NOMO-1 treated with dmso at 0.1 percent for 144 hours (cell line): ENCODE results near the gene CYP4F12.
"Not testable (repeated sequence)": the region's sequence is repeated elsewhere in the genome, so short reads cannot be mapped to it uniquely, and the experiment has no call there.

Experiments
- DNase-seq: peaks from one replicate; lab custom pipeline; 2025; ENCODE audit not compliant: unreplicated experiment; lab: John Stamatoyannopoulos, UW

The CYP4F12 gene

DNA sequence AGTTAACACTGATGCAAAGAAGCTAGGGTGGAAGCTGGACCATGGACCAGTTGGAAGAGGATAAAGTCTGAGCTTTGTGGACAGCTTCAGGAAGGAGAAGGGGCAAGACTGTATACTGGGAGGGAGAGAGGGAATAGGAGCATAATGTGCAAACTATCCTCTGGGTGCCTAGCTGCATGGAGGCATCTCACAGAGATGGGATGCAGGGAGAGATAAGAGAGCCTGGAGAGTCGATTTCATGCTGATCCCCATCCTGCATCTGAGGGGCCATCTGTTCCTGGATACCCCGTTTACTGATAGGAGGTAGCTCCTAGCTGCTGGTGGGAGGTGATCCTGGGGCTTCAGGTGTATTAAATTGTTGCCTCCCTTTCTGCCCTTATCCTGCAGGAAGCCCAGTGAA lies 23.4 kb upstream of the CYP4F12 start:
- DNase-seq = no peak

DNA sequence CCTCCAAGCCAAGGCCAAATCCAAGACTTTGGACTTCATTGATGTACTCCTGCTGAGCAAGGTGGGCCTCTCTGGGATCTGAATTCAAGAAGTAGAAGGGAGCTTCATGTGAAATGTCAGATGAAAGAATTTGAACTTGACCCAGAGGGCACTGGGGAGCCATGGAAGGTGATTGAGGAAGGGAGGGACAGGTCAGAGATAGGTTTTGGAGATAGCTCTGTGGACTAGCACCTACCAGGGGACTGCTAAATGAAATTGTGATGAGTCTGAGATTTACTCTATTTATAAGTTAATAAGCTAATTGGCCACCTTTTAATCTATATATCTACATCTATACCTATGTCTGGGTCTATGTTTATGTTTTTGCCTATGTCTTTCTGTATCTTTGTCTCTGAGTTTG lies 22.8 kb upstream of the CYP4F12 start:
- DNase-seq = not testable (repeated sequence)

- no peak for DNase-seq
Measured at GRCh38 chr19:15651791-15652190, 21.1 kb upstream of the CYP4F12 start.

GRCh38 chr19:15652559-15653278 lies 20.2 kb upstream of the CYP4F12 start:
- no peak for DNase-seq

DNA sequence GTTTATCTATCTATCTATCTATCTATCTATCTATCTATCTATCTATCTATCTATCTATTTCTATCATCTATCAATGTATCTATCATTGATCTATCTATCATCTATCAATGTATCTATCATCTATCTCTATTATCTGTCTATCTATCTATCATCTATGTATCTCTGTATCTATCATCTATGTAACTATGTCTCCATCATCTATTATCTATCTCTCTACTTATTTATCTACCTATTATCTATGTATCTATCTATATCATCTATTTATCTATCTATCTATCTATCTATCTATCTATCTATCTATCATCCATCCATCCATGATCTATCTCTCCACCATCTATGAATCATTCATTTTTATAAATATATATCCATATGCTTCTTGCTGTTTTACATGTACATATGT lies 16.4 kb upstream of the CYP4F12 start:
- DNase-seq = no peak

- DNase-seq = no peak
Measured at GRCh38 chr19:15663247-15663646, 9.6 kb upstream of the CYP4F12 start.

DNA sequence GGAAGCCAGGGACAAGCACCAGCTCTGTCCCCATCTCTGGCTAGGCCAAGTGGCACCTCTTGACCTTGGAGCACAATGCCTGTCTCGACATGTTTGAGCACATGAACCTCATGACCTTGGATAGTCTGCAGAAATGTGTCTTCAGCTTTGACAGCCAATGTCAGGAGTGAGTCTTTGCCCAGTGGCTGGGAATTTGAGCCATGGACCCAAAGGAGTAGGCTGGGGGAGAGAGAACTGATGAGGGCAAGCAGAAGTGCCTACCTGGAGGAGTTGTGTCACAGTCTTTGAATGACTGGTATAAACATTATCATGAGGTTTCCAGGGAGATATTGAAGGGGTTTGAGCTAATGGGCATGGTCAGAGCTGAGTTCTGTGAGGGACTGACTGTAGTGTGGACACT lies 6.7 kb upstream of the CYP4F12 start:
- no peak for DNase-seq

- no peak for DNase-seq
Measured at GRCh38 chr19:15666883-15667282, 6.0 kb upstream of the CYP4F12 start.

DNA sequence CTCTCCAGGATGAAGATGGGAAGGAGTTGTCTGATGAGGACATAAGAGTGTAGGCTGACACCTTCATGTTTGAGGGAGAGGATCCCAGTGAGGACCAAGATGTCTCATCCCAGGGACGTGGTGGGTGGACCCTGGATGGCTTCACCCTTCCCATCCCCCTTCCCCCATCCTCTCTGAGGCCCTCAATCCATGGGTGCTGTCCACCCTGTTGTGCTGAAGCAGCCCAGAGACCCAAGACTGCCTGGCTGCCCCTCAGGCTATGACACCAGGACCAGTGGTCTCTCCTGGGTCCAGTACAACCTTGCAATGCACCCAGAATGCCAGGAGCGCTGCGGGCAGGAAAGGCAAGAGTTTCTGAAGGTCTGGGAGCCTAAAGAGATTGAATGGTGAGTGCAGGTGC lies 3.4 kb upstream of the CYP4F12 start:
- DNase-seq = no peak

DNA sequence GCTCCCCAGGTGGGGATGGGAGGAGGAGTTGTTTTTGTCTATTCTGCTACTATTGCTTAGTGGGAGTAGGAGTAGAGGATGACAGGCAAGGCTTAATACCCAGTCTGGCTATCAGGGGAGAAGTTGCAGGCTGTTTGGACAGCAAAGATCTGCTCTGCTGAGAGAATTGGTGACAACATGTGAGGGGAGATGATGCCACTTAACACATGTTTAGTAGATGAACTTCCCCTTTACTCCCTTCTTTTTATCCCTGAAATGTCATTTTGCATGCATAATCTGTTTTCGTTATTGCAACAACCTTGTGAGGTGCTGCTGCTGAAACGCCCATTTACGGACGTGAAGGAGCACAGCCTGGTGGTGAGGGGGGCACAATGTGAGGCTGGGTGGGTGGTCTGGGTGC lies 3.0 kb upstream of the CYP4F12 start:
- peak; percentile 67 for DNase-seq

- no peak for DNase-seq
Measured at GRCh38 chr19:15671237-15671821, 1.6 kb upstream of the CYP4F12 start.

DNA sequence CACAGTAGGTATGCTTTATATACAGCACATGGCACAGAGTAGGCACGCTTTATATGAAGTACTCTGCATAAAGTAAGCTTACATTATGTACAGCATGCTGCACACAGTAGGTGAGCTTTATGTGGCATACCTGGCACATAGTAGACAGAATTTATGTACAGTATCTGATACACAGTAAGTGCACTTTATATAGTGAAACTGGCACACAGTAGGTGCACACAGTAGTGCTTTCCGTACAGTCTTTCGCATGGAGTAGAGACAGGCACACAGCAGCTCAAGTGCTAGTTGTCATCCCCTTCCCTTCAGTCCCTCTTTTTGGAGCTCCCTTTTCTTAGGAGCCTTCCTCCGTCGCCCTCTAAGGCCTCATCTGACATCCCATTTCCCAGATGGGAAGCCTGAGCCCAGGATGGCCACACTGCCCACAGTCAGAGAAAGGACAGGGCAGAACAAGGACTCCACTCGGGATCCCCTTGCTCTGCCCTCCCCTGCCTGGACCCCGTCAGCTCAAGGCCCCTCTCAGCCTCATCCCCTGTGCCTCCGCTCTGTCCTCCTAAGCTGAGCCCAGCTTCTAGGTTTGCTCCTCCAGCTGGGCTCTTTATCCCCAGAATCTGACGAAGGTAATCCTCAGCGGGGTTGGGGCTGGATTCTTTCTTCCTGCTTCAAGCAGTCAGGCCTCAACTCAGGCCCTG lies 852 bp upstream of the CYP4F12 start:
- no peak for DNase-seq

- DNase-seq = no peak
Measured at GRCh38 chr19:15673176-15673654, 328 bp downstream of the CYP4F12 start.

DNA sequence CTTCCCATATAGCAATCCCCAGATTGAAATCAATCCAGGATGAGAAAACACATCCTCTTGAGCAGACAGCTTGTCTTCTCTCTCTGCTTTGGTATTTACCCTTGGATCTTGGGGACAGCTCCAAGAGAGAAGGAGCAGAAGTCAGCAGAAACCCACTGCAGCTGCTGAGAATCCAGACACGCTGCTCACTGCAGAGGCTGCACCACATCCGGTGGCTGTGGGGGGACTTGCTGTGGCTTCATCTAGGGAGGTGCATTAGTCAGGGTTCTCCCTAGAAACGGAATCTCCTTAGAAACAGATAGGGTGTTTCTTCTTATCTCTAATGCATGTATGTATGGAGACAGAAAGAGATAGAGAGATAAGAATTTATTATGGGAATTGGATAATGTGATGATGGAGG lies 2.7 kb downstream of the CYP4F12 start:
- DNase-seq = no peak

DNA sequence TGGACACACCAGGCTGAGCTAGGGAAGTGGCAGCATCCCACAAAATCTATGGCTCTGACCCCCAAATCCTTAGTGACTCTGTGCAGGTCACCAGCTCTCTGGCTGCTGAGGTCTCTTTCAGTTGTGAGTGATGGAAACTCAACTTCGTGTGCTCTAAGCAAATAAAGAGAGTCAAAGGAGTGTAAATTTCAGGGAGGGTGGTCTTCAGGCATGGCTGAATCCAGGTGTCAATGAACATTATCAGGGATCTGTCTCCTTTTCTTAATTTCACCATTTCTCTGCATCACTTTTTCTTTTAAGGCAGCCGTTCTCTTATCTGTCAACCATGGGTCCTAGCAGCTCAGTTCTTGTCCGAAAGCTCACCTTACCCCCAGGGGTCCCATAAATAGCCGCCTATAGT lies 6.2 kb downstream of the CYP4F12 start:
- DNase-seq = no peak

DNA sequence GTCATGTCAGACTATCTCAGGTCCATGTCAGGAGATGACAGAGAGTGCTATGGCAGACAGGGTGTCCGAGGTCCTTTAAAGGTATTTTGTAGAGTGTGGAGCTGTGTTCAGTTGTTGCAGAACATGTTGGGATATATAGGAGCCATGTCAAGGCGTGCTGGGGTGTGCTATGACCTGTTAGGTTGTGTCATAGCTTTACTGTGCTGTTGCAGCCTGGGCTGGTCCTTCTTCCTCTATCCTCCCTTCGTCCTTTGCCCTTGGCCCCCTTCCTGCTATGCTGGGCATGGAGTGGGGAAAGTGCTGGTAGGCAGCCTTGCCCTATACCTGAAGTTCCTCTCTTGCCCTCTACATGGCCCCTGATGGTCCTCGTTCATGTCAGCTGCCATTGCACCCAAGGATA lies 7.0 kb downstream of the CYP4F12 start:
- DNase-seq = not testable (repeated sequence)

DNA sequence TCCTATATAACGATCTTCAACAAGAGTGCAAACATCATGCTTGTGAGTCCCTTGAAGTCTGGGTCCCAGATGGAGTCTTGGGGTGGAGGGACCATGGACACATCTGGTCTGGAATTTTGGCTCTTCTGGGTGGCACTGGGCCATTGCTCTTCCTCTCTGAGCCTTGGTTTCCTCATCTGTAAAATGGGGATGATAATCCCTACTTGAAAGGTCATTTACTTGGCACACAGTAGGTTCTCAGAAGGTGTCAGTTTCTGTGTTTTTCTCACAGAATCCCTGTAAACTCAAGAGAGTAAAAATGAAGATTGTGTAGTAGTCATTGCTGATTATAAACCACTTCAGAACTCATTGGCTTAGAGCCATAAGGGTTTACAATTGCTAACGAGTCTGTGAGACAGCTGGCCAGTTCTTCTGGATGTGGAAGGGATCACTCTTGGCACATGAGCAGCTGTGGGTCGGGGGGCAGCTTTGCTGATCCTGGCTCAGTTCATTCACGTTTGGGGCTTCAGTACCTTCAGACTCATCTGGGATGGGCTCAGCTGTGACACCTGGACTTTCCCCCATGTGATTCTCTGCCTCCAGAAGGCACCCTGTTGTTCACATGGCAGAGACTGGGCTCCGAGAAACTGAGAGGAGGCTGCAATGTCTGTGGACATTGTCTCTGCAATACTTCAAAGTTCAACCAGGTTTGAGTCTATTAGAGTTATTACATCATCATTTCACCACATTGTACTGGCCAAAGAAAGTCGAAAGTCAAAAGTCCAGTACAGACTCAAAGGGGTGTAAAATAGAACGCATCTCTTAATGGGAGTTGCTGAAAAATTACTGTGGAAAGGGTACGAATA lies 7.8 kb downstream of the CYP4F12 start:
- DNase-seq = no peak

- DNase-seq = no peak
Measured at GRCh38 chr19:15683411-15683810, 10.5 kb downstream of the CYP4F12 start.

DNA sequence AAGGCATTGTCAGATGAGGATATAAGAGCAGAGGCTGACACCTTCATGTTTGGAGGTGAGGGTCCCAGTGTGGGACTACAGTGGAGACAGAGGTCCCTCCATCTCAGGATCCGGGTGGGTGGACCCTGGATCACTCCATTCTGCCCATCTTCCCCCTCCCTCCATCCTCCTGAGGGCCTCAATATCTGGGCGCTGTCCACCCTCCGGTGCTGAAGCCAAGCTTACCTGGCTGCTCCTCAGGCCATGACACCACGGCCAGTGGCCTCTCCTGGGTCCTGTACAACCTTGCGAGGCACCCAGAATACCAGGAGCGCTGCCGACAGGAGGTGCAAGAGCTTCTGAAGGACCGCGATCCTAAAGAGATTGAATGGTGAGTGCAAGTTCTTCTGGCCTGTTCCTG lies 11.9 kb downstream of the CYP4F12 start:
- no peak for DNase-seq

DNA sequence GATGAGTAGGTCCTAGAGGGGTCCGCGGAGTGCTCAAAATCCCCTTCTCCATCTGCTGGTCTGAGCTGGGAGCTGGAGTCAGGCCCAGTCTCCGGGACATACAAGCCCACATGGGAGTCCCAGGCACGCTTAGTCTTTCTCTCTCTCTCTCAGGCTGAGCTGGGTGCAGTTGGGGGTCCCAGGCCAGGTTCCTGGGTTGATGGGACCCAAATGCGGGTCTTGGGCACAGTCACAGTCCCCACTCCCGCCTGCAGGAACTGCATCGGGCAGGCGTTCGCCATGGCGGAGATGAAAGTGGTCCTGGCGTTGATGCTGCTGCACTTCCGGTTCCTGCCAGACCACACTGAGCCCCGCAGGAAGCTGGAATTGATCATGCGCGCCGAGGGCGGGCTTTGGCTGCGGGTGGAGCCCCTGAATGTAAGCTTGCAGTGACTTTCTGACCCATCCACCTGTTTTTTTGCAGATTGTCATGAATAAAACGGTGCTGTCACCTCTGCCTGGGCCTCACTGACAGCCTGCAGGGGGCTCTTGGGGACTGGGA lies 23.8 kb downstream of the CYP4F12 start:
- no peak for DNase-seq
